Upper lobe of left lung (tissue), 4 donors: Measurements from ENCODE around the gene TTLL10.

Experiments
- CTCF ChIP-seq, 6 experiments: fragments of 450-650 bp in 4 of 6; fragments of 200-600 bp in 2 of 6; sonication (generic) in 2 of 6; IDR thresholded peaks; one replicate each; pipeline ENCODE4 v1.5.1; 2016 to 2019; ENCODE audit warnings: antibody characterized with exemption in 6 of 6
- EP300 ChIP-seq, 4 donors: sonication (generic); formaldehyde crosslinking; IDR thresholded peaks; one replicate each; pipeline ENCODE4 v1.5.1; 2017; ENCODE audit warnings: antibody characterized with exemption in 4 of 4, control low read depth in 2 of 4

- TF ChIP-seq CTCF (IDR thresholded peaks at IDR 0.05): no peak
- TF ChIP-seq EP300 (IDR thresholded peaks at IDR 0.05): no peak
Measured at GRCh38 chr1:1210726-1211540, 37.3 kb downstream of the TTLL10 start.
